Gastrocnemius medialis (tissue), 4 donors: Measurements from ENCODE around the gene SGPP2.

Experiments
- CTCF ChIP-seq, 5 experiments: fragments of 450-650 bp in 3 of 5; fragments of 200-600 bp in 2 of 5; sonication (generic) in 2 of 5; IDR thresholded peaks in 4 of 5; conservative IDR thresholded peaks in 1 of 5; 1 replicate in 4 of 5; 2 replicates in 1 of 5; pipeline ENCODE4 v1.5.1; 2016 to 2019; ENCODE audit warnings: antibody characterized with exemption in 5 of 5, mild to moderate bottlenecking in 3 of 5, moderate library complexity in 3 of 5
- POLR2A ChIP-seq, 2 donors: fragments of 450-650 bp; IDR thresholded peaks; one replicate each; pipeline ENCODE4 v1.6.1; 2017; ENCODE audit warnings: antibody characterized with exemption in 2 of 2, mild to moderate bottlenecking in 2 of 2, moderate library complexity in 2 of 2

- TF ChIP-seq CTCF (IDR thresholded peaks at IDR 0.05 in 4 of 5, conservative IDR thresholded peaks at IDR 0.05 in 1 of 5), result no peak
- TF ChIP-seq POLR2A (IDR thresholded peaks at IDR 0.05), result no peak
Observed at GRCh38 chr2:222608081-222608480, 183.7 kb downstream of the SGPP2 start.
